Fibroblast of gingiva (primary cell): ENCODE results near the gene PMPCB.
"Not testable (repeated sequence)": the region's sequence is repeated elsewhere in the genome, so short reads cannot be mapped to it uniquely, and the experiment has no call there.

Experiments used
- DNase-seq: peaks from one replicate; pipeline ENCODE4 v3.0.0-alpha.2; 2011; ENCODE audit warnings: low read depth

The PMPCB gene, protein sequence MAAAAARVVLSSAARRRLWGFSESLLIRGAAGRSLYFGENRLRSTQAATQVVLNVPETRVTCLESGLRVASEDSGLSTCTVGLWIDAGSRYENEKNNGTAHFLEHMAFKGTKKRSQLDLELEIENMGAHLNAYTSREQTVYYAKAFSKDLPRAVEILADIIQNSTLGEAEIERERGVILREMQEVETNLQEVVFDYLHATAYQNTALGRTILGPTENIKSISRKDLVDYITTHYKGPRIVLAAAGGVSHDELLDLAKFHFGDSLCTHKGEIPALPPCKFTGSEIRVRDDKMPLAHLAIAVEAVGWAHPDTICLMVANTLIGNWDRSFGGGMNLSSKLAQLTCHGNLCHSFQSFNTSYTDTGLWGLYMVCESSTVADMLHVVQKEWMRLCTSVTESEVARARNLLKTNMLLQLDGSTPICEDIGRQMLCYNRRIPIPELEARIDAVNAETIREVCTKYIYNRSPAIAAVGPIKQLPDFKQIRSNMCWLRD

DNA sequence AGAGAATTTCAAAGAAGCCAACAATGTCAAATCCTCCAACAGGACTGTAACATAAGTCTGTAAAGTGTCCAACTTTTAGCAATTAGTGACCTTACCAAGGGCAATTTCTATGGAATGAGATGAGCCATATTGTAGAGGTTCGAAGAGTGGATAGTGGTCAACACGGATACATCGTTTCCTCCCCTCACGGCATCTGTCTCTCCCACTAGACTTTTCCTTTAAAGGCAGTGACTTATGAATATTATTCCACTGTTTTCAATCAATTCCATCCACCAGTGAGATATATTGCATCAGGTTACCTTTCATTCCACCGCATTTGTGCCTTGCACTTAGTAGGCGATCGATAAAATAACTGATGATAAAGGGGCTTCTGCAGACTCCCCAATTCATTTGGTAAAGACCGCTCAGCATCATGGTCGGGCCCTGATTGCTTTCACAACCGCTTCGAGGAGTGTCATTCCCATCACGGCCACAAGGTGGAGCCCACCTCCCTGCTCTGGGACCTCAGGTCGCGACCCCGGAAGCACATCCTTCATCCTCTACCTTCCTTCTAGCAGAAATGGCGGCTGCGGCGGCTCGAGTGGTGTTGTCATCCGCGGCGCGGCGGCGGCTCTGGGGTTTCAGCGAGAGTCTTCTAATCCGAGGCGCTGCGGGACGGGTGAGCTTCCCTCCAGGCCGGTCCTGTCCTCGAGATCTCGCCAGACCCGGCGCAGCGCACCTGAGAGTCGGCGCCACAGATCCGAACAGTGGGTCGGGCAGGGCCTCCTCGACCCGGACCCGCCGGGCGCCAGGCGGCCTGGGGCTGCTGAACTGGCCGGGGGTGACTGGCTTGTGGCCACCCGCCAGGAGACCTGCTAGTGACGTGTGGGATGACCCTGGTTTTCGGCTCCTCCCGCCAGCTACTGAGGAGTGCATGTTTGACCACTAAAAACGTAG lies at the start of gene PMPCB:
Gene PMPCB (plus strand): TSS at position 535 of the 936 bp plus-strand sequence. CDS start 25 bp downstream, at position 560.
- peak; percentile 86 for DNase-seq

DNA sequence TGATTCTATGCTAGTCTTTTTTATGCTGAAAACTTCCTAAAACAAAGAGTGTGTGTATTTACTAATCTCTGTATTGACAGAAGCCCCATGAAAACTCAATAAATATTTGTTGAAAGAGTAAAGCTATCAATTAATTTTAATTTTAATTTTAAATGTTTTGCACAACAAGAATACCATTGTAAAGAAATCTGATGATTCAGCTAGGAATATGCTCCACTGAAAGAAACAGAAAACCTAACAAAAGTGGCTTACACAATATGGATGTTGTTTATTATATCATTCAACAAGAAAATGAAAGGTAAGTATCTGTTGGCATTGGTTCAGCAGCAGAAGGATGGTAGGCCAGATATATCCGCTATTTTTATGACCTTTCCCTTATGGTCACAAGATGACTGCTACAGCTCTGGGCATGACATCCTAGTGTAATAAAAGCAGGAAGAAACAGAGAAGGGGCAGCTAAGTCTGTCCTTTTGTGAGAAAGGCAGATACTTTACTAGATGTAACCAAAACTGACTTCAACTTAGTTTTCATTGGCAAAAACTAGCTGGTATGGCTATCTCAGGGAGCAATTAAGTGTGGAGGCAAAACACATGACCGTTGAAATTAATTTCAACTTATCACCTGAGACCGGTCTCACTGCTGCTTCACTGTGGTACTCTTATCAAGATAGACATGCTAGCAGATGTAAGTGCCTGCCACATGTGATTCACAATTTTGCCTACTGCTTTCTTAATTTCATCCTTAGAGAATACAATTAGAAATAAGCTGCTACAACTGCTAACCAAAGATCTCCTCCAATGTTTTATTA lies 43.3 kb upstream of the PMPCB start:
- not testable (repeated sequence) for DNase-seq

DNA sequence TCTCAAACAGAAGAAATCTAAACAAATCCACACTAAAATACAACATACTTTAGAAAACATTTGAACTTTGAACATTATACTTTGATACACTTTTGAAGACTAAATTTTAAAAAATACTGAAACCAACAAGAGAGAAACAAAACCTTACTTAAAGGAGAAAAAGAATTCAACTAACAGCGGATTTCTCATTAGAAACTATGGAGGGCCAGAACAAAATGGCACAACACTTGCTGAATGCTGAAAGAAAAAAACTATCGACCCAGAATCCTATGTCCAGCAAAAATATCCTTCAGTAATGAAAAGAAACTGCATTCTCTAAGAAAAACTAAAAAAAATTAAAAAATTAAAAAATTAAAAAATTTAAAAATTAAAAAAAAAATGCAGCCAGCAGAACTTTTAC lies 33.2 kb upstream of the PMPCB start:
- DNase-seq = not testable (repeated sequence)

DNA sequence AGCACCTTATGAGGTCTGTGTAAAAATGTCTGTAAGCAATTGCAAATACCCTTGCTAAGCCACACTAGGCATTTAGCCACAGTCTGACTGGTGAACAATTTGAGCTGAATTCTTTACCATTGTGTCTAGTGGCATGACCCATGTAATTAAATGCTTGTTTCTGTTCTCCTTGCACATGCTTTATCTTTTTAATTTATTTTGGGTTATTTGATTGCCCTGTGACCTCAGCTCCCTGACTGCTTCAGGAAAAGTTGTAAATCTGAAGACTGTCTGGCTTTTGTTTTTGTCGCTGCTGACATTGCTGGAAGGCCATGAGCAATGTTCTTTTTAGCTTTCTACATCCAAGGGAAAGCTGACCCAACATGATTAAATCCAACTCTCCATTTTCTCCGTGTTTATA lies 31.0 kb upstream of the PMPCB start:
- not testable (repeated sequence) for DNase-seq

DNA sequence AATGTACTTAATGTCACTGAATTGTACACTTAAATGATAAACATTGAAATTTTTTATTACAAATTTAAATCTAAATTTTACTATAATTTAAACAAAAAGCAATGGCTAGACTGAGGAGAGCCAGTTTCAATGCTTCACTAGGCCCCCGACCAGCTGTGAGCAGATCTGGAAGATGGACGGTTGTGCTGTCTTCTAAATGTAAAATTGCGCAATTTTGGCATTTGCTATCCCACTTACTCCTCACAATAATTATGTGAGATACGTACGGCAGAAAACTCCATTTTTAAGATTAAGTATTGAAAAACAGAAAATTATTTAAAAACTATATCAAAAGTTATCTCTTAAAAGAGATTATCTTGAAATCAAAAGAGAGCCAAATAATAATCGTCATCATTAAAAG lies 23.9 kb upstream of the PMPCB start:
- DNase-seq = not testable (repeated sequence)

DNA sequence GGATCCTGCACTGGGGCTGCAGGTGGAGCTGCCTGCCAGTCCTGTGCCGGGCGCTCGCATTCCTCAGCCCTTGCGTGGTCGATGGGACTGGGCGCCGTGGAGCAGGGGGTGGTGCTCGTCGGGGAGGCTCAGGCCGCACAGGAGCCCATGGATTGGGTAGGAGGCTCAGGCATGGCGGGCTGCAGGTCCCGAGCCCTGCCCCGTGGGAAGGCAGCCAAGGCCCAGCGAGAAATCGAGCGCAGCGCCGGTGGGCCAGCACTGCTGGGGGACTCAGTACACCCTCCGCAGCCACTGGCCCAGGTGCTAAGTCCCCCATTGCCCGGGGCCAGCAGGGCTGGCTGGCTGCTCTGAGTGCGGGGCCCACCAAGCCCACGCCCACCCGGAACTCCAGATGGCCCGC lies 22.4 kb upstream of the PMPCB start:
- DNase-seq = not testable (repeated sequence)

DNA sequence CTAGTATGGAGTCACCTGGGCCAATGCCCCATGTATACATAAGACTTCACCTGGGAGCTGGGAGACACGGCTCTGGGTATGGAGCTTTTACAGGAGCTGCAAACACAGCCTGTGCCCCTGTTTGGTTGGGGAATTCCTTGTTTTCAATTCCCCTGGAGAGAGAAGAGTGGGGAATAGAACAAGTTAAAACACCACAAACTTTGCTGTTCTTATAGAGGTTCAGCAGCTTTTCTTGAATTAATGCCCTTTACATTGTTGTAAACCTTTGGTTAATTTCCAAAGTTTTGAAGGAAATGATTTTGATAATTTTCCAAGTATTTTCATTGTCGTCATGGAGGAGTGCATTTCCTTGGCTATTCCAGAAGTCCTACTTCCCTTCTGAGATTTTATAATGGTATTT lies 19.0 kb upstream of the PMPCB start:
- not testable (repeated sequence) for DNase-seq

DNA sequence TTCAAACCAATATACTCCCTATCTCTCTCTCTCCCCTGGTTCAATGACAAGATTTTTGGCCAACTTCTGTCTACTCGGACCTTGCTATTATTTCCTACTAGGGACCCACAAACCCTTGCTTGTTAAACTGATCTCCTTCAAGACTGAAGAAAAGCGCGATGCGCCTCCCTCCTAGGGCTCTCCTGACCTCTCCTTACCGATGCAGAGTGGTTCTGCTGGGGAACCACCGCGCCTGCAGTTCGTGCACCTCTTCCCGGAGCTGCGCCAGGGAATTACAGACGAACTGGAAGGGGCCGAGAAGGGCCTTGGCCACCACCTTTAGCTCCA lies 17.6 kb upstream of the PMPCB start:
- not testable (repeated sequence) for DNase-seq

DNA sequence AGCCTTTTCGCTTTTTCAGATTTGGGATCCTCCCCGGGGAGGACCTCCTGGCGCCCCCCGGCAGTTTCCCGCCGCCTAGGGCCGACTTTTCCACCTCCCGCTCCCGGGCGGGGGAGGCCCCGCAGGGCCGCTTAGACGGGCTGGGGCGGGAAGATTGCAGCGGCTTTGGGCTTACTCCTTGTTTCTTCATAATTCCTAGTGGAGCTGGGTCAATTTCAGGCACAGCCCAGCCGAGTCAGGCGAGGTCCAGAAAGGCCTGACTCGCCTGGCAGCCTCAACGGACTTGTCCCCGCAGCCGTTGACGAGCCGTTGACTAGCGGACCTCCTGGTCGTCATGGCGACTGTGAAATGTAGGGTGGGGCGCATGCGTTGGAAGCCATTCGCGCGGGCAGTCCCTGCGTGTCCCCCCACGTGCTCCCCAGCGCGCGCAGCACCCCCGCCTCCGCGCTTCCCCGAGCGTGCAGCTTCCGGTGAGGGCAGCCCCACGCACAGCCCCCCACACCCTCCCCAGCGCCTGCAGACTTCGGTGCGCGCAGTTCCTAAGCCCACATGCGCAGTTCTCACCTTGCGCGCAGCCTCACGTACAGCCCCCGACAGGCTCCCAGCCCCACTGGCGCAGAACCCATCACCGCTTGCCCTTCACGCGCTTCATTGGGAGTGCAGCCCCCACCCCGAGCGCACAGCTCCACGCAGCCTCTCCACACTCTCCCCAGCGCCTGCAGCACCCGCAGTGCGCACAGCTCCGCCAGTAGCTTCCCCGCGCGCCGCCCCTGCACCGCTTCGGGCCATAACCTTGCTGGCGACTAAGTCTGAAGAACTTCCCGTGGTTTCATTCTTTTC lies 17.1 kb upstream of the PMPCB start:
- DNase-seq = peak; percentile 65

DNA sequence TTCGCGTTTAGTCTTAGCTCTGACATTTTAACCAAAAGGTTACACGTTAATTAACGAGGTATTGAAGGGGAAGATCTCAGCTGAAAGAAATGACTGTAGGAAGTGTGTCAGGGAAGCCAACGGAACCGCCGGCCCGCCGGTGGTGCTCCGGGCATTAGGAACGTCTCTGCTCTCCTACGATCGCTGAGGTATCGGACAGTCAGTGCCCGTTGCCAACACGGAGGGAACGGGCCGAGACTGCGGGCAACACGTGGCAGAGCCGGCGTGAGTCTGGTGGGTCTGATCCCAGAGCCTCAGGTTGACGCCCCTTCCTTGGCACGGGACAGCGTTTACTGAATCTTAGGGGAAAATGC lies 16.5 kb upstream of the PMPCB start:
- not testable (repeated sequence) for DNase-seq

DNA sequence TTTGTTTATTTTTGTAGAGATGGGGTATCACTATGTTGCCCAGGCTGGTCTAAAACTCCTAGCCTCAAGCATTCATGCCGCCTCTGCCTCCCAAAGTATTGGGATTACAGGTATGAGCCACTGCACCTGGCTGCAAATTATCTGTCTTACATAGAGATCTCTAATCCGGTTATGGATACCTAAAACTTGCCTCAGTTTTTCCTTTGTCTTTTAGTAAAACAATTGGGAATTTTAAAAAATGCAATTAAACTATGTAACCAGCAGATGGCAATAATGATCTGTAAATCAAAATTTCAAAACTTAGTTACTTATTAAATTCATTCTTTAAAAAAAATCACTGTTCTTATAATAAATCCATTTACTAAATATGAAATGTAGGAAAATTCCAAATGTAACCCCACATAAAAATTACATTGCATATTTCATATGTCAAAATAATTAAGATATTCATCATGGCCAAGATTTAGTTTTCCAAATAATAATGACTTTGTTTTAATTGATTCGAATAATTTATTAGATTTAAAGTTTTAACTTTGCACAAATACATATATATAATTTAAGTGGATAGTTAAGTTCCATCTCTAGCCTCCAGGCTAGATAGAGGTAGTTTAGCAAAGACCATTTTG lies 14.3 kb upstream of the PMPCB start:
- not testable (repeated sequence) for DNase-seq

DNA sequence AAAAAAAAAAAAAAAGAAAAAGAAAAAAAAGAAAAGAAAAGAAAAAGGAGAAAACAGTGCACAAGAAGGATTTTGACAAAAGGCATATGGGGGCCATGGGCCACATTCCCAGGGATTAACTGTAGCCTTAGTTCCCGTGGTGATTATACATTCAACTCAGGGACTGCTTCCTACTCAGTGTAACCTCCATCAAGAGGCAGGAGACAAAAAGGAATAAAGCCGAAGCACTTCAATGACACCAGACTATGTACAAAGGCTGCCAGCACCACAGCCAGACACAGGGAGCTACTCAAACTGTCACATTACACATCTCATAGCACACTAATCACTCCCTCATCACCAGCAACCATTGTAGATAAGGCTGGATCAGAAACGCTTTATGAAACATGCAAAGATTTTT lies 5.1 kb upstream of the PMPCB start:
- DNase-seq = no peak

DNA sequence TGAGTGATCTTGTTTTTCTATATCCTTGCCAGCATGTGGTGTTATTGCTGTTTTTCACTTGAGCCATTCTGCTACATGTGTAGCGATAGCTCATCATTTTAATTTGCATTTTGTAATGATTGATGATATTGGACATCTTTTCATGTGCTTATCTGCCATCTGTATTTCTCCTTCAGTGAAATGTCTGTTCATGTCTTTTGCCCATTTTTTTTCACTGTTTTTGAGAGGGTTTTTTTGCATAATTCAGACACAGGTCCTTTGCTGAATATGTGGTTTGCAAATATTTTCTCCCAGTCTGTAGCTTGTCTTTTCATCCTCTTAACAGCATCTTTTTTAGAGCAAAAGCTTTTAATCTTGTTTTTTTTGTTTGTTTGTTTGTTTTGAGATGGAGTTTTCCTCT lies 3.7 kb upstream of the PMPCB start:
- no peak for DNase-seq

DNA sequence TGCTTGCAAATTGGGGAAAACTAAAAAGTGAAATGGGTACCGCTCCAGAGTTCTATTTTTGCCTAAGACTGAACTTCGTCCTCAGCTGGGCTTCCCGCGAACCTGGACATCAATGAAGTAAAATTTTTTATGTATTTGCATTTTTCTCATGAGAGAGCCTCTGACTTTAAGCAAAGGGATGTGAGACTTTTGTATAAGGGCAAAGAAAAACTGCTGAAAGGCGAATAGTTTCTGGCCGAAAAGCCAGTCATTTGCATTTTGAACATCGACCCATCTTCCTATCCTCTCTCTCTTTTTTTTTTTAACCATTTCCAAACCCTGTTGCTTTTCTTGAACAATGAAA lies 573 bp downstream of the PMPCB start:
- no peak for DNase-seq

DNA sequence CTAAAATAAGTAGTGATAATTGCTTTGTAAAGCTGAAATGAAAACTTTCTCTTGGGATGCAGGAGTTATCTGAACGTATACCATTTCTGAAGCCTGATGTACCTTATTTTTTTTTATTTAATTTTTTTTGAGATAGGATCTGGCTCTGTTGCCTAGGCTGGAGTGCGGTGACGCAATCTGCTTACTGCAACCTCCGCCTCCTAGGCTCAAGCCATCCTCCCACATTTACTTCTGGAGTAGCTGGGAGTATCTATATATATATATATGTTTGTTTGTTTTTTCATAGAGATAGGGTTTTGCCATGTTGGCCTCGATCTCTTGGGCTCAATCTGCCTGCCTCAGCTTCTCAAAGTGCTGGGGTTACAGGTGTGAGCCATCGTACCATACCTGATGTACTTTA lies 2.4 kb downstream of the PMPCB start:
- no peak for DNase-seq

DNA sequence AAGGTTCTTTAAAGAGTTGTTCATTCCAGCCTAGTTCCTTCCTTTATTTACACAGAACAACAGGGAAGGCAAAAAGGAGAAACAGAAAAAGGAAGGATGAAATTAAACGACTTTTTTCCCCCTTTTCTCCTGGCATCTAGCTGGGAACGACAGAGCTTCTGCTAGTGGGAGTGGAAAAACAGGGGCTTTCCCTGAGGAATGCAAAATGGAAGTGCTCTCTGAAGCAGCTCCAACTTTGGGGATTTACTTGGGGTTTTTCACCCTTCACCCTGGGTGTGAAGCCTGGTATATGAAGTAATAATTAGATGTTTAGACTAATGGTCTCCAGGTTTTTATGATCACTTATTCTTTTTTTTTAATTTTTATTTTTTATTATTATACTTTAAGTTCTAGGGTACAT lies 4.2 kb downstream of the PMPCB start:
- no peak for DNase-seq

DNA sequence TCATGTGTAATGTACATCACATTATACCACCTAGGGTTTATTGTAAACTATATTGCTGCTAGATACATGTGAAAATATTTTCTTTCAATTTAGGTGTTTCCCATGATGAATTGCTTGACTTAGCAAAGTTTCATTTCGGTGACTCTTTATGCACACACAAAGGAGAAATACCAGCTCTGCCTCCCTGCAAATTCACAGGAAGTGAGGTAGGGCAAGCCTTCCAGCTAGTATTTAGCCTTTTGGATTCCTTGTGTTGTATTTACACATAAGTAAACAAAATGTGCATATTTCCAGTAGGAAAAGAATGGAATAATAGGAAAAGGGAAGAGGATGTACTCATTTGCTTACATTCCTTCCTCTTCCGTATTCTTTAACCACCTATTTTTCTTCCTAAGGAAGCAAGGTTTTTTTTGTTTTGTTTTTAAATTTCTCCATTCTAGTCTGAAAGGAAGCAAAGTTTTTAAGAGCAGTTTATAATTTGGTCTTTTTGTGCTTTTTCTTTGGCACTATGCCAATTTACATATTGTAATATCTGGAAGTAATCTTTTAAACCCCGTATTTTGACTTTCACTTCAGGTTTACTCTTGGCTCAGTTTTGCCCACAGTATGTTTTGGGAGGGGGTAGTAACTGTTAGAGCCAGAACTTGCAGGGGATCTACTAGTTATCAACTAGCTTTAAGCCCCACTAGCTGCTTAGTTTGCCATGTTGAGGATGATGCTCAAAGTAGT lies 10.4 kb downstream of the PMPCB start:
- DNase-seq = no peak

DNA sequence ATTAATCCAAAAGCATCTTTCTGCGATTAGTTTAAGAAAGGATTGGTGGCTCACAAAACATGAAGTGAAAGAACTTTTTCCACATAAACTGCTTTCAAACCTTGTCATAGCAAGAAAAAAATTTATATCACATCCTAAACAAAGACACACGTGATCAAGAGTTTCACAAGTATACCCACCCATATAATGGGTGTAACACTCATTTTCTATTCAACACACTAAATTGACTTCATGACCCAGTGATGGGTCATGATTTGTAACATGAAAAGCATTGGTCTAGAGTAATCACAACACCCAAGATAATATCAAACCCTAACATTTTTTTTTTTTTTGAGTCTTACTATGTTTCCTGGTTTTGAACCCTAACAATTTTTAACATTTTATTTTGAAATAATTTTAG lies 17.6 kb downstream of the PMPCB start:
- DNase-seq = no peak

DNA sequence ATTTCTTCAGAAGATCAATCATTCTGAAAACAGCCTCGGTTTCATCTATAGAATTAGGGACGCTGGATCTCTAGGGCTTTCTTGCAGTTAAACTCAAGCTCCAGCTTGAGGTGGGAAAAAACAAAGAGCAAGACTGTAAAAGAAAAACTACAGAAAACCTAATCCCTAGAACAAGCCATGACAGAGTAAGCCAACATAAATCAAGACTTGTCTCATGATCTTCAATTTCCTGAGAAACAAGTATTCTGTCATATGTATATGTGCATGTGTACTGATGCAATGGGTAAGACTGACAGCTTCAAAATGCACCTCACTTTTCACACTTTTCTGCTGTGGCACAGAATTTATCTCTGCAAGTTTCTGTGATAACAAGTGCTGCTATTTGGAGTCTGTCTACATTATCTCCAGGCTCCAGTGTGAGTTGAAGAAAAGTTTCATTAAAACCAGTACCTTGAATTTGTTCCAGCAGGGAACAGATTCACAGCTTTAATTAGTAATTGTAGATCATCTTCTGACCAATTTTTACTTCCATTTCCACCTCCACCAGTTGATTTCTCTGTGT lies 19.2 kb downstream of the PMPCB start:
- DNase-seq = no peak

DNA sequence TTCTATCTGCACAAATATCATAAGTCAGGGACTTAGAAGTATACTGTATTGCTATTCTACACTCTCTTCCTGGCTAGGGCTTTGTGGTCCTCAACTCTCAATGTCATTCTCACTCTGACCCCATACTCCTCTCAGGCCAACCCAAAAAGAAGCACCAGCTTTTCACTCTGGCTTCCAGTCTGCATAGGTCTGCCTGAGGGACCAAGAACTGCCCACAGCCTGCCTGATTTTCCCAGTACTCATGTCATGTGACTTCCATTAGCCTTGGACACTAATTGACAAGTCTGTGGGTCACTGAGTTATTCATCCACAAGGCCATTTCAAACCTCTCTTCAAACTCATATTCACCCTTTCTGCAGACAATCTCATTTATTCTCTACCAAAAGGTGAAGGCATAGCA lies 19.8 kb downstream of the PMPCB start:
- no peak for DNase-seq
